CD8-positive, alpha-beta memory T cell (primary cell): ENCODE results near the gene MAGI1. TPM values are rescaled to one million over a fixed set of nuclear protein-coding genes. Genes with fewer than 3 reads are reported as not detected.

Source experiments
- CTCF ChIA-PET: fragments of 350-600 bp; sonication (Branson Sonifier 250); formaldehyde crosslinking; loops from one replicate; lab custom pipeline; 2021; ENCODE audit warnings: antibody characterized with exemption; lab: Charles Lee
- POLR2A ChIA-PET: fragments of 350-600 bp; sonication (Branson Sonifier 250); formaldehyde crosslinking; loops from one replicate; lab custom pipeline; 2021; ENCODE audit warnings: antibody characterized with exemption; lab: Charles Lee
- DNase-seq, 5 donors: peaks; one replicate each; pipeline versions ENCODE4 v3.0.0 to v3.0.0-alpha.2; 2020 to 2022; ENCODE audit warnings: mixed read lengths in 1 of 5
- H3K27ac ChIP-seq: one replicate; pipeline ENCODE4 v1.7.0; 2013; ENCODE audit warnings: low read depth, mild to moderate bottlenecking, low read length, moderate library complexity
- H3K27me3 ChIP-seq: 2 replicates; pipeline ENCODE4 v1.7.0; 2013; ENCODE audit warnings: low read length, mild to moderate bottlenecking; ENCODE audit not compliant: insufficient read depth, poor library complexity, severe bottlenecking
- H3K36me3 ChIP-seq: 2 replicates; pipeline ENCODE4 v1.7.0; 2013; ENCODE audit warnings: mild to moderate bottlenecking, low read length, moderate library complexity; ENCODE audit not compliant: insufficient read depth
- H3K4me1 ChIP-seq: 2 replicates; pipeline ENCODE4 v1.7.0; 2013; ENCODE audit warnings: mild to moderate bottlenecking, low read length, moderate library complexity; ENCODE audit not compliant: insufficient read depth
- H3K4me3 ChIP-seq: 2 replicates; pipeline ENCODE4 v1.7.0; 2013; ENCODE audit warnings: mild to moderate bottlenecking, low read length
- H3K9me3 ChIP-seq: 2 replicates; pipeline ENCODE4 v1.7.0; 2013; ENCODE audit warnings: mild to moderate bottlenecking, low read length
- H3K27ac Mint-ChIP-seq, 8 donors: one replicate each; pipeline ENCODE4 v1.8.0; 2020 to 2021; ENCODE audit warnings: mixed read lengths in 8 of 8, mild to moderate bottlenecking in 6 of 8, inconsistent platforms in 3 of 8, moderate library complexity in 3 of 8
- H3K27me3 Mint-ChIP-seq, 2 donors: one replicate each; pipeline ENCODE4 v1.8.0; 2020 to 2021; ENCODE audit warnings: mixed read lengths in 2 of 2, mild to moderate bottlenecking in 1 of 2, moderate library complexity in 1 of 2
- H3K36me3 Mint-ChIP-seq, 3 donors: one replicate each; pipeline ENCODE4 v1.8.0; 2020 to 2021; ENCODE audit warnings: mixed read lengths in 3 of 3, inconsistent platforms in 1 of 3, mild to moderate bottlenecking in 1 of 3
- H3K4me1 Mint-ChIP-seq, 3 donors: one replicate each; pipeline ENCODE4 v1.8.0; 2020 to 2021; ENCODE audit warnings: mixed read lengths in 3 of 3, inconsistent platforms in 1 of 3, mild to moderate bottlenecking in 1 of 3
- H3K4me3 Mint-ChIP-seq, 7 donors: one replicate each; pipeline ENCODE4 v1.8.0; 2020 to 2021; ENCODE audit warnings: mixed read lengths in 7 of 7, mild to moderate bottlenecking in 6 of 7, moderate library complexity in 4 of 7, inconsistent platforms in 2 of 7
- H3K9me3 Mint-ChIP-seq, 5 donors: one replicate each; pipeline ENCODE4 v1.8.0; 2020 to 2022; ENCODE audit warnings: mixed read lengths in 5 of 5, mild to moderate bottlenecking in 3 of 5, moderate library complexity in 2 of 5, inconsistent platforms in 1 of 5
- polyA plus RNA-seq: library from polyadenylated mRNA; unstranded; fragments of 300-500 nt; fragmentation: Illumina TruSeq; gene quantifications from one replicate; pipeline ENCODE4 v1.2.3, GENCODE V29; 2021
- total RNA-seq, 2 experiments: library from RNA; stranded (reverse); gene quantifications; one replicate each; pipeline ENCODE4 v1.2.3, GENCODE V29; 2021

MAGI1 gene
- total and polyA plus RNA-seq, 3 experiments from 2014 or later, result 0.15 to 0.42 TPM; not detected in 1

DNA sequence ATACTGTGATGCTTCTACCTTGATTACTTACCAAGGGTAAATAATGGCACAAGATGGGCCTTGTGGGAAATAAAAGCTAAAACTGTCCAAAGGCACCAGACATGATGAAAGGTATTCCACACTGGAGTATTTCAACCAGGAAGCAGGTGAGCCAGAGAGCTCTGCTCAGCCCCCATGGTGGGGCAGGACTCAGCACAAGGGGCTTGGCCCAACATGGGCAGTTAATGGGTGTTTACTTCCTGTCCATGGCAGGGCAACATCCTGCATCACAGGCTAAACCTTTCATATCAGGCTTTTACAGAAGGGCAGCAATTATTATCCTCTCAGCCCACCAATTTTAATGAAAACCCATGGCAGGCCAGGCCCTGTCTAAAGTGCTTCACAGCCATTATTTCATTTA is 38.2 kb downstream of the MAGI1 start:
- no peaks in the 10 kb centered on the region for H3K4me1 Mint-ChIP-seq
- POLR2A ChIA-PET, result no interaction called here
- H3K4me3 ChIP-seq, result no peak overlapping the region
- H3K27me3 ChIP-seq, result no peaks in the 10 kb centered on the region
- H3K9me3 Mint-ChIP-seq, result peaks cover 0 to 3% (median 0%) of the 10 kb centered on the region in 5 donors
- CTCF ChIA-PET, result no interaction called here
- no peak for DNase-seq
- H3K36me3 Mint-ChIP-seq, result no peaks in the 10 kb centered on the region
- peaks cover 0 to 5% of the 10 kb centered on the region in 2 donors for H3K27me3 Mint-ChIP-seq
- no peaks in the 10 kb centered on the region for H3K9me3 ChIP-seq
- H3K4me1 ChIP-seq, result no peaks in the 10 kb centered on the region
- no peak overlapping the region for H3K27ac ChIP-seq
- H3K36me3 ChIP-seq, result no peaks in the 10 kb centered on the region
- no peak overlapping the region for H3K27ac Mint-ChIP-seq
- H3K4me3 Mint-ChIP-seq, result no peak overlapping the region

DNA sequence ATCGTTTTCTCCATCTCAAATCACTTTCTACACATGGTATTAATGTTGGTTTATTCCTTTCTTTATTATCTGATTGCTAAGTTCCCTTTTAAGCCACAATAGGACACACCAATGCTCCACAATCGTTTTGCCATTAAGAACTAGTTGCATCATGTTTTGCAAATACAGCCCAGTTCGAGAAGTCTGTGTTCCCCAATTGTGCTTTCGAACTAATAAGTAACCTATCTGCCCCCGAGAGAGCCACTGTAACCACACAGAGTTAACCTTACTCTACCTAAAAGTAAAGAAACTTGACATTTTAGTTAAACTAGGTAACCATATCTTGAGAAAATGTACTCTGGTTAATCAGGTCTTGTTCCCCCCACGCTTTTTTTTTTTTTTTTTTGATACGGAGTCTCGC is 39.1 kb downstream of the MAGI1 start:
- Histone ChIP-seq H3K9me3 (no peaks in the 10 kb centered on the region), H3K27ac (no peak overlapping the region), H3K27me3 (no peaks in the 10 kb centered on the region), H3K4me3 (no peak overlapping the region), H3K4me1 (no peaks in the 10 kb centered on the region), H3K36me3 (no peaks in the 10 kb centered on the region)
- Mint-ChIP-seq H3K27ac (no peak overlapping the region), H3K36me3 (no peaks in the 10 kb centered on the region), H3K4me3 (no peak overlapping the region), H3K4me1 (no peaks in the 10 kb centered on the region), H3K27me3 (peaks cover 0 to 2% of the 10 kb centered on the region in 2 donors), H3K9me3 (peaks cover 0 to 3% (median 0%) of the 10 kb centered on the region in 5 donors)
- ChIA-PET POLR2A (no interaction called here), CTCF (no interaction called here)
- no peak for DNase-seq

DNA sequence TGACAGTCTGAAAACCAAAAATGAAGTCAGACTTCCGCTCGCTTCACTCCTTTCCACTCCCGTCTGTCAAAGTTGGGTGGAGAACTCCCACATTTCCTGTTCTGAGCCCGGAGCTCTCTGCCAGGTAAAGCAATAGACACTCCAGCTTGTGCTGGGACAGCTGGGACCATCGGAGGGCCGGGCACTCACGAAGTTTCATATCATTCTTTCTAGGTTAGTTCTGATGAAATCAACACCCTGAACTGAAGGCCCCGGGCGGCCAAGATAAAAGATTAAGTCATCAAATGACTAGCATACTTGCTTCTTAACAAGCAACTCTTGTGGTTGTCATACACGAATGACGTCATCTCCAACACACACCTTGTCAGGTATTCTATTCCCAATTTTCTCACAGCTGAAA is 42.1 kb downstream of the MAGI1 start:
- H3K9me3 Mint-ChIP-seq, result peaks cover 0 to 3% (median 0%) of the 10 kb centered on the region in 5 donors
- no peak for DNase-seq
- no peaks in the 10 kb centered on the region for H3K4me1 ChIP-seq
- H3K4me3 ChIP-seq, result no peak overlapping the region
- no peak overlapping the region for H3K4me3 Mint-ChIP-seq
- no peaks in the 10 kb centered on the region for H3K9me3 ChIP-seq
- H3K27ac ChIP-seq, result no peak overlapping the region
- CTCF ChIA-PET, result no interaction called here
- H3K36me3 ChIP-seq, result no peaks in the 10 kb centered on the region
- H3K27ac Mint-ChIP-seq, result no peak overlapping the region
- H3K27me3 ChIP-seq, result no peaks in the 10 kb centered on the region
- POLR2A ChIA-PET, result no interaction called here
- no peaks in the 10 kb centered on the region for H3K36me3 Mint-ChIP-seq
- H3K27me3 Mint-ChIP-seq, result peaks cover 0 to 2% of the 10 kb centered on the region in 2 donors
- no peaks in the 10 kb centered on the region for H3K4me1 Mint-ChIP-seq

DNA sequence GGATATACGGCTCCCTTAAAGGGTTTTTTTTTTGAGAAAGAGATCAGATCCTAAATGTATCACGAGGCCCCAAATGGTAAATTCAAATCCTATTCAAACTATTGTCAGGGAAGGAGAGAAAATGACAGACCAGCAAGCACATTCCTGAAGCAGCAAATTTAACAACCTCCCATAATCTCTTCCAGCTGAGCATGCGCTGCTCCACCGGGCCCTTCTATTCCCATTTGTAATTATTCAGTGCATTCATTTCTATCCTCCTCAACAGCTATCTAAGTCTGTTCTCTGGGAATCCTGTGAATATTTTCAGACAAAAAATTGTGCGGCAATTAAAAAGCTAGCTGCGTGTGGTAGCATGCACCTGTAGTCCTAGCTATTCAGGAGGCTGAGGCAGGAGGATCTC is 43.2 kb downstream of the MAGI1 start:
- H3K4me1 Mint-ChIP-seq, result no peaks in the 10 kb centered on the region
- POLR2A ChIA-PET, result no interaction called here

DNA sequence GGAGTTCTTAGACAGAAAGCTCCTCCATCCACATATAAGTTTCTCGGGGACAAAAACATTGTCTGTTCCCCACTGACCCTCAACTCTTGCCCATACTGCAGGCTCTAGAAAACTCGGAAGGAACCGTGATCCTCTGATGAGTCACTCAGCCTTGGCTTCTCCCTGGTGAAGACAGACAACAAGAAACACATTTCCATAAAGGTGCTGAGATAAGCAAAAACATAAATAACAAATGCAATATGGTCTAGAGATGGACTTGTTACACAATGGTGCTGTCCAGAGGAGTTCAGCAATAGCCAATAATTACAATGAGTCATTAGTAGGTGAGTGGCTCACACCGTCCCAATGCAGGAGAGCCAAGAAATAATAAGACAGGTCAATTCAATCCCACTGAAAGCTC is 43.7 kb downstream of the MAGI1 start:
- no peaks in the 10 kb centered on the region for H3K4me1 ChIP-seq
- Mint-ChIP-seq H3K27ac (no peak overlapping the region), H3K27me3 (peaks cover 0 to 2% of the 10 kb centered on the region in 2 donors), H3K9me3 (peaks cover 0 to 3% (median 0%) of the 10 kb centered on the region in 5 donors), H3K36me3 (no peaks in the 10 kb centered on the region), H3K4me3 (no peak overlapping the region), H3K4me1 (no peaks in the 10 kb centered on the region)
- ChIA-PET POLR2A (no interaction called here), CTCF (interaction anchor here (1.1 kb wide), 1 partner anchor 9 kb away, joined by 3 read pairs; no protein-coding TSS in a partner anchor)
- no peak for DNase-seq
- no peaks in the 10 kb centered on the region for H3K36me3 ChIP-seq
- H3K27me3 ChIP-seq, result no peaks in the 10 kb centered on the region
- H3K4me3 ChIP-seq, result no peak overlapping the region
- H3K9me3 ChIP-seq, result no peaks in the 10 kb centered on the region
- H3K27ac ChIP-seq, result no peak overlapping the region

More for the DNA sequence above, 43.2 kb downstream of the MAGI1 start:
- H3K4me1 ChIP-seq, result no peaks in the 10 kb centered on the region
- Mint-ChIP-seq H3K27ac (peak overlapping the region in 1 of 8 donors; percentile 54), H3K4me3 (no peak overlapping the region), H3K27me3 (peaks cover 0 to 2% of the 10 kb centered on the region in 2 donors), H3K9me3 (peaks cover 0 to 3% (median 0%) of the 10 kb centered on the region in 5 donors), H3K36me3 (no peaks in the 10 kb centered on the region)
- H3K27ac ChIP-seq, result no peak overlapping the region
- H3K4me3 ChIP-seq, result no peak overlapping the region
- no peaks in the 10 kb centered on the region for H3K36me3 ChIP-seq
- no peaks in the 10 kb centered on the region for H3K27me3 ChIP-seq
- H3K9me3 ChIP-seq, result no peaks in the 10 kb centered on the region
- DNase-seq, result no peak
- CTCF ChIA-PET, result interaction anchor here (1.1 kb wide), 1 partner anchor 9 kb away, joined by 3 read pairs; no protein-coding TSS in a partner anchor

DNA sequence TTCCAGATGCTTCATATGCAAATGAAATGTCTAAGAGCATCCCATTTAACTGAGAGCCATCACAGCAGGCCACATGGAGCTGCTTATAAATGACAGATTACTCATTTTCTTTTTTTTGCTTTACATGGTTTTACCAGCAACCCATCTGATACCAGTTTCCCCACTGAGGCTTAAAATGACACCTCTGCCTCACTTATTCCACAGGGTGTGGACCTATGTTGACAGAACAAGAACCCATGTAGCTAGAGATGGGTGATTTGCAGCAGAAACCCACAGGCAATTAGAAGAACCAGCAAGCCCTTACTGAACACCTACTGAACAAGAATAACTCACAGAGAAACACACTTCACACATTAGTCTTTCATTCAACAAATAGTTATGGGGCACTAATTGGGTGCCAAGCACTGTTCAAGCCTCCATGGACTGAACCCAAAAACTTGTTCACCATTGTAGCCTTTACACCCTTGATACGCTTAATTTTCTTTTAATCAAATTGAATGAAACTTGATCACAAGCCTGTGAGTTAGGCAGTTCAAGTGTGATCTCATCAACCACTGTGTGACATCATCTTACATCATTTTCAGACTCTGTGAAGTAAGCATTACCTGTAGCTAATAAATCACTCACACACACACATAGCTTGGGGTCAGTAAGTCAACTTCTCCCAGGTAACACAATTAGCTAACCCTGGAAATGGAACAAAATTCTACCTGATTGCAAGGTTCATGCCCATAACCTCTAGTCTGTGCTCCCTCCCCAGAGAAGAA is 45.4 kb downstream of the MAGI1 start:
- ChIA-PET CTCF (no interaction called here), POLR2A (no interaction called here)
- no peak for DNase-seq
- H3K36me3 ChIP-seq, result no peaks in the 10 kb centered on the region
- no peaks in the 10 kb centered on the region for H3K4me1 Mint-ChIP-seq
- H3K9me3 ChIP-seq, result no peaks in the 10 kb centered on the region
- no peaks in the 10 kb centered on the region for H3K36me3 Mint-ChIP-seq
- no peak overlapping the region for H3K27ac Mint-ChIP-seq
- H3K4me3 Mint-ChIP-seq, result no peak overlapping the region
- peaks cover 0 to 3% (median 0%) of the 10 kb centered on the region in 5 donors for H3K9me3 Mint-ChIP-seq
- no peaks in the 10 kb centered on the region for H3K27me3 ChIP-seq
- H3K27me3 Mint-ChIP-seq, result peaks cover under 1 to 4% of the 10 kb centered on the region in 2 donors
- no peaks in the 10 kb centered on the region for H3K4me1 ChIP-seq
- no peak overlapping the region for H3K4me3 ChIP-seq
- no peak overlapping the region for H3K27ac ChIP-seq

DNA sequence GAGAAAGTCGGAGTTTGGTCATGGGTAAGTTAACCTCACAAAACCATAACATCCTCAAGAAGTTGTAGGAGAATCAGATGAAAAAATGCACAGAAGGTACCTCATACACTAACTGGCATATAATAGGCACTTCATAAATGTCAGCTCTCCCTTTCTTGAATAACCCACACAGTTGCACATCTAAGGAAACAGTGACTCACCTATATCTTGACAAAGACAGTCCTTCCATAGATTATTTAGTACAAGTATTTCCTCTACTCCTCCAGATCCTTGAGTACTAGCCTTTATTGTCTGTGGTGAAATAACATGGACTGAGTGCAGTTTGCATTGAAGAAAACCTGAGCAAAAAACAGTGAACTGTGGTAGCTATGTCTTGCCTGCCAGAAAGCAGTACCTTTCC is 46.6 kb downstream of the MAGI1 start:
- H3K4me1 Mint-ChIP-seq, result no peaks in the 10 kb centered on the region
- Histone ChIP-seq H3K36me3 (no peaks in the 10 kb centered on the region), H3K9me3 (no peaks in the 10 kb centered on the region), H3K4me1 (no peaks in the 10 kb centered on the region), H3K27me3 (no peaks in the 10 kb centered on the region), H3K4me3 (no peak overlapping the region), H3K27ac (no peak overlapping the region)
- no peak overlapping the region for H3K27ac Mint-ChIP-seq
- no peaks in the 10 kb centered on the region for H3K36me3 Mint-ChIP-seq
- H3K9me3 Mint-ChIP-seq, result peaks cover 0 to 2% (median 0%) of the 10 kb centered on the region in 5 donors
- ChIA-PET CTCF (no interaction called here), POLR2A (no interaction called here)
- no peak overlapping the region for H3K4me3 Mint-ChIP-seq
- H3K27me3 Mint-ChIP-seq, result peaks cover 3 to 4% of the 10 kb centered on the region in 2 donors
- no peak for DNase-seq

DNA sequence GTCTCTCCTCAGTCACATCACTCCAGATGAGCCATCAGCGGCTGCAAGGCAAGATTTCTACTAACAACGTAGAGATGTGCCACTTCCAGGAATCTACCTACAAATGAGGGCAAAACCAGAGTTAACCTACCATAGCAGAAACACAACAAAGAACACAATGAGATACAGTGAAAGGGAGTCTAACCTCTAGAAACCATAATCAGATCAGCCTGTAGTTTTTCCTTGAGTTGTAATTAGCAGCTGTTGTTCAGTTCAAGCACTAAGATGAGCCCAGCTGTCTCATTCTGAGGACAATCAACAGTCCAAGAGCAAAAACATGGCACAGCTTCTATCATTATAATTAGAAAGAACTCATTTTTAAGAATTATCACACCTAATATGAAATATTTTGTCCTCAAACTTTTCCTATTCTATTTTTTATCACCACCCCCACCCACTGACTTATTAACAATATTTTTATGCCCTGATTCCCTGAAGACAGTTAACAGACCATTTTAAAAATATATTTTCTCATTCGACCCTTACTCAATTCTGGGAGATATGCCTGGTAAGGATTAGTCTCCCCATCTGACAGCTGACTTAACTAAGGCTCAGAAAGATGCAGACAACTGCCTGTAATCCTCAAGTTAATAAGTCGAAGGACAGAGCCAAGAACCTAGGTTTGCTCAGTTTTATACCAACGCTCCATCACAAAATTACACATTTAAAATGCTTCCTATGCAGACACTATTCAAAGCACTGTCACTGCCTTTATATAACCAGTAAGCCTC is 50.1 kb downstream of the MAGI1 start:
- Histone ChIP-seq H3K36me3 (no peaks in the 10 kb centered on the region), H3K9me3 (no peaks in the 10 kb centered on the region), H3K27me3 (no peaks in the 10 kb centered on the region), H3K27ac (no peak overlapping the region), H3K4me1 (no peaks in the 10 kb centered on the region), H3K4me3 (no peak overlapping the region)
- Mint-ChIP-seq H3K9me3 (peaks cover 0 to 3% (median 0%) of the 10 kb centered on the region in 5 donors), H3K27ac (no peak overlapping the region), H3K4me3 (no peak overlapping the region), H3K4me1 (no peaks in the 10 kb centered on the region), H3K36me3 (no peaks in the 10 kb centered on the region), H3K27me3 (peaks cover 4 to 5% of the 10 kb centered on the region in 2 donors)
- ChIA-PET POLR2A (no interaction called here), CTCF (no interaction called here)
- DNase-seq, result no peak
